T-helper 1 cell treated with Interleukin-12 subunit alpha and Interleukin-12 subunit beta and Interleukin-4 antibody, amounts not matched to agents 30 ng/mL and 1 ng/mL, for 36 hours (primary cell): ENCODE measurements around the gene IFI6. TPM values are rescaled to one million over a fixed set of nuclear protein-coding genes. Genes with fewer than 3 reads are reported as not detected.
"Not testable (repeated sequence)": the region's sequence is repeated elsewhere in the genome, so short reads cannot be mapped to it uniquely, and the experiment has no call there.

ENCODE experiments used
- intact Hi-C: fragments of 100-400 bp; cut with micrococcal nuclease; formaldehyde crosslinking; loops from one replicate; pipeline ENCODE4 v1.15.1; 2024
- total RNA-seq: library from RNA; stranded (reverse); gene quantifications from 2 replicates; pipeline ENCODE4 v1.2.3, GENCODE V29; 2022

The IFI6 gene
- total RNA-seq, 1 donor from 2014 or later, result 267 TPM

DNA sequence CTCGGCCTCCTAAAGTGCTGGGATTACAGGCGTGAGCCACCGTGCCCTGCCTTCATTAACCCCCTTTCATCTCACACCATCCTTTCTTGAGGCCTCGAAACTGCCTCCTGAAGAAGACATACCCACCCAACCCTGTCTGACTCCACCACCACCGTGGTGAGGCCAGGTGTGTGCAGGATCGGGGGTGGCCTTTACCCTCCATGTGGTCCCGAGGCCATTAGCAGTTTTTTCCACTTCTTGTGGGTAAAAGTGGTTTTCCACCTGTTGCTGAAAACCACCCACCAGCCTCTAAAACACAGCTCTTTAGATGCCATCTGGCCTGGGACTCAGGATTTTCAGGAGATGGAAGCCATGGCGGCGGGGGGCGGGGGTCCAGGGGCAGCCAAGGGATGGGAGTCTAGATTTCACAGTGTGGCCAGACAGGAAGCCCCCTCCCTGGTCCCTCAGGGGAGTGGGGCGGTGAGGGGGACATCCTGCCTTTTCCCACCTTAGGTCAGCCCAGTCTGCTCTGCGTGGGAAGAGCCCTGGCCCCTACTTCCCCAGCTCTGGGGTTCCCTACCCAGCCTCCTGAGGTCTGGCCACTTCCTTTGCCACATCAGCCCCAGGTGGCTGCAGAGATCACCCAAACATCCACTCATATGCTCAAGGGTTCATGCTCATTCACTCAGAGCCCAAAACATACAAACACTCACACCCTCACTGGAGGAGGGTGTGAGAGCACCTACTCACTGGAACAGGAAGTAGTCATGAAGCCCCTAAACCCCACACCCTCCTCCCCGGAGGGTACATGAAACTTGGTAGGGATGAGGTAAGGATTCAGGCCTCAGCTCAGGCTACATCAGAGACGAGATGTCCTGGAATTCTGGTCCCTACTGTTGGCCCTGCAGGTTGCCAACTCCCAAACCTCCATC, 39.4 kb downstream of the IFI6 start:
- intact Hi-C loops, result loop anchor here (1.0 kb wide), 5 partner anchors 8 to 31 kb away; no protein-coding TSS in a partner anchor

DNA sequence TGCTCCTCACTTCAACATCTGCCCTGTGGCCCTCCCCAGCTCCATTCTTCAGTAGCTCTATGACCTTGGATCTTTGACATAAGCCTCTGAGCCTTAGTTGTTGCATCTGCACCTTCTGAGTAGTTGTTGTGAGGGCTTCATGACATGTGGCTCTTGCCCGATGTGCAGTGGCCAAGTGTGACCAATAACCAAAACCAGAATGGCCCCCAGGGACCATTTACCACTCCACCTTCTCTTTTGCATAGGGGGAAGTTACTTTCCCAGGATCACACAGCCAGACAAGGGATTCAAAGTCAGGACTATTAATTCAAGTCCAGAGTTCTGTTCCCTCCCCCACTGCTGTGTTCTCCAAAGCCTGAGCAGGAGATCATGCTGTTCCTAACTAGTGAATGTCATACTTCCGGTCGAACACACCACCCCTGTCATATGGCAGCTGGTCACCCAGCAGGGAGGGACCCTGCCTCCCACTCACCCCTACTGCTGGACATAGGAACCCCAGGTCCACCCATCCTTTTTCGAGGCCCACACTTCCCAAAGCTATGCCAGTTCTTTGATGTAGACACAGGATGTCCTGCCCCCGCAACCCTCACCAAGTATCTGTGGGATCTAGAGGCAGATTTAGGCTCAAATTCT, 41.0 kb downstream of the IFI6 start:
- intact Hi-C loops, result no loop called here

DNA sequence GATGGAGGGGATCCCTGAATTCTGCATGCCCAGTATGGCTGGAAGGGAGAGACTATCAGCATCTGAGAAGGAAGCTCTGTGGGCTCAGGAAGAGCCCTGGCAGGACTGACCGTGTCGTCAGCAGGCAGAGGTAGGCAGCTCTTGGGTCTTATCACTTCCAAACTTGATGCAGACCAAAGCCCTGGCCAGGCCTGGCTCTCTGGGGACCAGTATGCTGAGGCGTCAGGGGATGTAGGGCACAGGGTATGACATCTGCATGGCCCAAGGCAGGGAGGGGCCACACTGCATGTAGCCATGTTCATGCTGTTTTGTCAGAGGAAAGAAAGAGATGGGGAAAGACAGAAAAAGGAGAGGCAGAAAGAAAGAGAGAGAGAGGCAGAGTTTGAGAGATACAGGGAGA, 43.3 kb downstream of the IFI6 start:
- intact Hi-C loops, result no loop called here

DNA sequence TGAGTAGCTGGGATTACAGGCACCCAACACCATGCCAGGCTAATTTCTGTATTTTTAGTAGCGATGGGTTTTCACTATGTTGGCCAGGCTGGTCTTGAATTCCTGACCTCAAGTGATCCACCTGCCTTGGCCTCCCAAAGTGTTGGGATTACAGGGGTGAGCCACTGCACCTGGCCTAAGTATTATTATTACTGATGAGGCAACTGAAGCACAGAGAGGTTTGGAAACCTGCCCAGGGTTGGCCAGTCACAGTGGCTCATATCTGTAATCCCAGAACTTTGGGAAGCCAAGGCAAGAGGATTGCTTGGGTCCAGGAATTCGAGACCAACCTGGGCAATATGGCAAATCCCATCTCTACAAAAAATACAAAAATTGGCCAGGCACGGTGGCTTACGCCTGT, 44.3 kb downstream of the IFI6 start:
- intact Hi-C loops, result not testable (repeated sequence)

DNA sequence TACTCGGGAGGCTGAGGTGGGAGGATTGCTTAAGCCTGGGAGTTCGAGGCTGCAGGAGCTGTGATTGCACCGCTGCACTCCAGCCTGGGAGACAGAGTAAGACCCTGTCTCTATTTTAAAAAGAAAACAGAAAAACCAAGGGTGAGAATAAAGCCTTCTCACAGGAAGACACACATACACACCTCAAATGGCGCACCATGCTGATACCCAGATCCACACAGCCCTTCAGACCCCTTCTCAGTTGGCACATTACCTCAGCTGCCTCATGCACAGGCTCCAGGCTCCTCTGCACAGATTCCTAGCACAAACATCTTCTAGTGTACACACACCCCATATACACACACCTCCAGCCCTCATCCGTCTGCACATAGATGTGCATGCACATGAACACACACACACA, 44.9 kb downstream of the IFI6 start:
- intact Hi-C loops, result no loop called here

DNA sequence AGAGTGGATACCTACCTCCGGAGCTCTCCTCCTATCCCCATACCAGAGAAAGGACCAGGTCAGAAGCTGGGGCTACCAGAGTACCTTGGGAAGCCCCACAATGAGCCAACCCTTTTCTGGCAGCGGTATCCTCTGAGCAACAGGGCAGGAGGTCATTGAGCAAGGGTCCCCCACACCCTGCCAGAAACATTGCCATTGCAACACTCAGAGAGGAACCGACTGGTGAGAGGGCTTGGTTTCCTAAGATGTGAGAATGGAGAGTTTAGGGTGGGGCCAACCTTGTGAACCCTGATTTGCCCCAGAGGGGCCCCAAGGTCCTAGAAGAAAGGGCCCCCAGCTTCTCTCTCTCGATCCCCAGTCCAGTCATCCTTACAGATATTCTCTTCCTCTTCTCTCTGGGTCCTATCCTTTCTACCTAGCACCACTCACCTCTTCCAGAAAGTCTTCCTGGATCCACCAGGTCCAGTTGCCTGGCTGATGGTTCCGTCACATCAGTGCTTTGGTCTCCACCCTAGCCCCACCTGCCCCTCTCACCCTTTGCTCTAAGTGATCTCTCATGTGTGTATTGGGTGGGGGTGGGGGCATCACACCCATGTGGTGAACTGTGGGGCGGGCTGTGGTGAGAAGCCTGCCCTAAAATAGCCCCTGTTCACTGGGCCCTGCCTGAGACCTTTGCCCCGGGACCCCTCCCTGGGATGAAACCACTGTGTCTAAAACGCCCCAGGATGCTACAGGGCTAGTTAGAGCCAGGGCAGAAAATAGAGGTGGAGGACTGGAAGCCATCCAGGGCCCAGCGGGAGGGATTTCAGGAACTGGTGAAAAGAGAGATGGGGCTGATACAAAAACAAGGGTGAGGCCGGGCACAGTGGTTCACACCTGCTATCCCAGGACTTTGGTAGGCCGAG, 45.7 kb downstream of the IFI6 start:
- intact Hi-C loops, result no loop called here

DNA sequence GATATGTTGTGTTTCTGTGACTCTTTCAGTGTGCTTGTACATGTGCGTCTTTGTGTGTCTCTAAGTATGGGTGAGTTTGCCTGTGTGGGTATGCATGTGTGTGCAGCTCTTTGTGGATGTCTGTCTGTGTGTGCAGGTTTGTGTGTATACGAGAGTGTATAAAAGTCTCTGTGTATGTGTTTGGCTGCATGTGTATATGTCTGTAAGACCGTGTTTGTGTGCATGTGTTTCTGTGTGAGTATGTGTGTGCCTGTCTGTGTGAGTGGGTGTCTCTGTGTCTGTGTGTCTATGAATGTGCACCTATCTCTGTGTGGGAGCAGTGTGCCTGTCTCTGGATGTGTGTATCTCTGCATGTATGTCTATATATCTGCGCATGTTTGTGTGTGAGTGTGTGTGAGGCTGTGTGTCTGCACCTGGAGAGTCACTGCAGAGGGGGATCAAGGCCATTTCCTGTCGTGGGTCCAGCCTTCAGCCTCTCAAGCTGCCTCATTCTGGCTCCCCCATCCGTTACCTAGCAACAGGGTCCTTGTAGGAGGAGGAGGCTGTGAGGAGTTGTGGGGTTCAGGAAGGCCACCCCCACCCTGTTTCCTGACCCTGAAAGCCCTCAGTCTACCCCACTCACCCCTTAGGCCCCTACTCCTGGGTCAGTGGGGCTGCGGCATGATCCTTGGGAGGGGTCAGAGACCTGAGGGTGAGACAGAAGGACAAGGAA, 47.4 kb downstream of the IFI6 start:
- intact Hi-C loops, result loop anchor here (1.0 to 5.0 kb wide), 2 partner anchors 9 to 93 kb away; no protein-coding TSS in a partner anchor

DNA sequence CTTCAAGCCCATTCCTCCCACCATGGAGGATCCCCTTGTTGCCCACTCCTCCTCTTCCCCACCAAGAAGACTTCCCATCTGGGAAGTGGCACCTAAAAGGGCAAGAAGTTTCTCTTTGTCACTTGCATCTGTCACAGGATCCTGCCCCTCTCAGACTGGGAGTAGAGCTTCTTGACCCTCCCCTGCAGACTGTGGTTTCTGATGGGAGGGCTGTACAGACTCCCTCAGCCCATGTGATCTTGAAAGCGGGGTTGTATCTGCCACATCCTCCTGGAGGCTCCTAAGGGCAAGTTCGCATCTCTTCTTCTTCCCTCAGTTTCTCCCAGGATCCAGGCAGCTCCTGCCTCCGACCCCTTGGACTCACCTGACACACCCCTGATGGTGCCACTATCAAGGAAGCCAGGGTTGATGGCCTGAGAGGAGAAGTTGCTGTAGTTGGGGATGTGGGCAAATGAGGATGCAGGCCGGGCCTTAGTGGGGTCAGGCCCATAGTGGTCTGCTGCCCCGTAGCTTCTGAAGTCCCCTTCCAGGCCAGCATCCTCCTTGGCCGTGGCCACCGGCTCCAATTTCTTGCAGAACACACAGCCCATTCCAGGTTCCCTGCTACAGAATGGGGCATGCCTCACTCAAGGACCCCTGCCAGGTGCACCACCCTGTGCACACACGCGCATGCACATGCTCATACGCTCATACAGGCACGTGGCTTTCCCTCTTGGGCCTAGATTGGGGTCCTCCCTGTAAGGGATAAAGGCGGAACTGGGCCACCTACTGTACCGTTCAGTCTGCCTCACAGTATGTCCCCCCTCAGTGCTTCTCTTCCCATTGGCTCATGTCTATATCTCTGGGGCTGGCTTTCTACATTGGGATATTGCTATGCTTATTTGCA, 48.4 kb downstream of the IFI6 start:
- intact Hi-C loops, result loop anchor here (1.0 to 5.0 kb wide), 2 partner anchors 10 to 94 kb away; no protein-coding TSS in a partner anchor

DNA sequence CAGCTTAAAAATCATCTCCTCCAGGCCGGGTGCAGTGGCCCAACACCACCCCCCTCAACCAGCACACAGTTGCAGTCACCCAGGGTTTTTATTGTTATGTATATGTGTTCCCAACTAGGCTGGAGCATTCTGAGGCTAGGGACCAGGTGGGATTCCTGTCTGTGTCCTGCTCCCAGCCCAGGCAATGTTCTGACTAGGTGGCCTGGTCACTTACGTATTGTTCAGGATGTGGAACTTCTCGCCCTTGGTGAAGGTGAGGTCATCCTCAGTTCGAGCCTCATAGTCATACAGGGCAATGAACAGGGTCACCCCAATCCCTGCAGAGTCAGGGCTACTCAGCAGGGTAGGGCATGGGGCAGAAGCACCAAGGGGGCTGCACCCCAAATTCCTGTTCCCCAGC, 49.2 kb downstream of the IFI6 start:
- intact Hi-C loops, result loop anchor here (5.0 kb wide), 1 partner anchor 94 kb away; no protein-coding TSS in a partner anchor

DNA sequence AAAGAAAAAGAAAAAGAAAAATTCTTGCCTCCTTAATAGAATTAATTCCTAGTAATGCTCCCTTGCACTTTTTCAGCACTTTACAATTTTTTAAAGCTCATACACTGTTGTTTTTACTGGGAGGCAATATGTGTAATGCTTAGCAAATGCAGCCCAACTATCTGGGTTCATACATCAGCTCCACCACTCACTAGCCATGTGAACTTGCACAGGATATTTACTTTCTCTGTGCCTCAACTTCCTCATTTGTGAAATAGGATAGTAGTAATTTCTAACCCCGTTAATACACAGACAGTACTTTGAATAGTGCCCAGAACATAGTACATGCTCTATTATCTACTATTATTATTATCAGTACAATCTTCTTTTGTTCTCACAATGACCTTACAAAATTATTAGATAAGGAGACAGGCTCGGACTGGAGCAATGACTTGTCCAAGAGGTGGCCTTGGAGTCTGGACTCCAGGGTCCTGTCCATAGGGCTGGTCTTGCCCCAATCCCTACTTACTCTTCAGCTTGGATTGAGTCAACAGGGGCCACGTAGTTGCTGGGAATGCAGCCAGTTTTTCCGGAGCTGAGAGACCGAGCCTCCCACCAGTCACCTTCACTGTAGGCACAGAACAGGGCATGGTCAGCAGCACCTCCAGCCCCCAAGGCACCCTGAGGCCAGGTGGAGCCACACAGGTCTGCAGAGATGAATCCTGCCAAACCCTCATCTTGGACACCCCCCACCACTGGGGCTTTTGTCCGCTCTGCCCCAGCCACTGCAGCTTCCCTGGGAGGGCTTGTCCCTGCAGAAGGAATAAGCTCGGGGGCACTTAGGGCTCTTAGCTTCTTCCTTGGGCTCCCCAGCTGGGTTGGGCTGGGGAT, 50.7 kb downstream of the IFI6 start:
- intact Hi-C loops, result loop anchor here (5.0 kb wide), 1 partner anchor 96 kb away; no protein-coding TSS in a partner anchor

DNA sequence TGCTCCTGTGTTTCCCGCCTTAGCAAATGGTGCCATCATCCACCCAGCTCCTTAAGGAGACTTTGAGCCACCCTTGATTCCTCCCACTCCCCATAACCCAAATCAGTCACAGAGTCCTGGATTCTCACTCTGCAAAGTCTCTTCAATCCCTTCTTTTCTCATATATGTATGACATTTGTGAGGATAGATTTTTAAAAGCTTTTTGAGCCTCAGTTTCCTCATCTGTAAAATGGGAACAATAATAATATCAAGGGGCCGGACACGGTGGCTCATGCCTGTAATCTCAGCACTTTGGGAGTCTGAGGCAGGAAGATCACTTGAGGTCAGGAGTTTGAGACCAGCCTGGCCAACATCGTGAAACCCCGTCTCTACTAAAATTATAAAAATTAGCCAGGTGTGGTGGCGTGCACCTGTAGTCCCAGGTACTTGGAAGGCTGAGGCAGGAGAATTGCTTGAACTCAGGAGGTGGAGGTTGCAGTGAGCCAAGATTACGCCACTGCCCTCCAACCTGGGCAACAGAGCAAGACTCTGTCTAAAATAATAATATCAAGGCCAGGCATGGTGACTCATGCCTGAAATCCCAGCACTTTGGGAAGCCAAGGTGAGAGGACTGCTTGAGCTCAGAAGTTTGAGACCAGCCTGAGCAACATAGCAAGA, 52.1 kb downstream of the IFI6 start:
- intact Hi-C loops, result loop anchor here (5.0 kb wide), 1 partner anchor 97 kb away; no protein-coding TSS in a partner anchor

DNA sequence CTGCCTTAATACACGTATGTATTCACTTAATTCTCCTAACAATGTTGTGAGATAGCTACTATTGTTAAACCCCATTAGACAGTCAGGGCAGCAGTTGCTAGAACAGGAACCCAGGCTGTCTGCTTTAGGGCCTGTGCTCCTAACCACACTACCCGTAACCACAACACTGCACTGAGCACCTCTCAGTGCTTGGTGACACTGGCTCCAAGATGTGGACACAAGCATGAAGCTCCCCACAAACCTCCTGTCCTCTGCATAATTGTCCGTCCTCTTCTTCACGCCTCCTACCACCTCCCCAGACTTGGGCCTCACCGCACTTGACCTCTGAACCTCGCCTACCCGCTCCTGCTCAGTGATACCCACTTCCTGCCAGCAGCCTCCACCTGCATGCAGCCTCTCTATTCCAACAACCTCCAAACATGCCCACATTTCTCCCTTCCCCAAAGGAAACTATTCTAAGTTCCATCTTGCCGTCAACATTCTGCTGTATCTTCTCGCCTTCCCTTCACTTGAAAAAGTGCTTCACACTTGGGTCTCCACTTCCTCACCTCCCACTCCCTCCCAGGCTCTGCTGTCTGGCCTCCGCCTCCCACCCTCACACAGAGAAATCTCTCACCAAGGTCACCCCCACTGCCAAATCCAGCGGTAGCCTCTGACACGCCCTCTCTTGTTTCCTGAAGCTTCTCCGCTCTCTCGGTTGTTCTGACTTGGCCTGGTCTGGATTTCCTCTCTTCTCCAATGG, 53.5 kb downstream of the IFI6 start:
- intact Hi-C loops, result loop anchor here (1.0 kb wide), 1 partner anchor 15 kb away; no protein-coding TSS in a partner anchor

DNA sequence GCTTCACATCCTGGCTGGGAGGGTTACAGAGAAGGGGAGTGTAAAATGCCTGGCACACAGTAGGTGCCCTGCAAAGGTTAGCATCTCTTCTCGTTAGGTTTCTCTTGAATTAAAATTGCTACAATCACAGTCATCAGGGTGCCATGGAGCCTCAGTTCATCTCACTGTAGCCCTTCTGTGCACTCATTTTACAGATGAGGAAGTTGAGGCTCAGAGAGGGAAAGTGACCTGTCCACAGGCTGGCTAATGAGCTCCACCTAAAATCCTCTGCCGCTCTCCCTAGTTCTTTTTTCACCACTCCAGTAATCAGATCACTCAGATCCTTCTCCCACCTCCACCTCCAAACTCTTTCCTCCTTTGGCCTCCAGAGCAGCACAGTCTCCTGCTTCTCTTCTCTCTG, 54.6 kb downstream of the IFI6 start:
- intact Hi-C loops, result no loop called here

DNA sequence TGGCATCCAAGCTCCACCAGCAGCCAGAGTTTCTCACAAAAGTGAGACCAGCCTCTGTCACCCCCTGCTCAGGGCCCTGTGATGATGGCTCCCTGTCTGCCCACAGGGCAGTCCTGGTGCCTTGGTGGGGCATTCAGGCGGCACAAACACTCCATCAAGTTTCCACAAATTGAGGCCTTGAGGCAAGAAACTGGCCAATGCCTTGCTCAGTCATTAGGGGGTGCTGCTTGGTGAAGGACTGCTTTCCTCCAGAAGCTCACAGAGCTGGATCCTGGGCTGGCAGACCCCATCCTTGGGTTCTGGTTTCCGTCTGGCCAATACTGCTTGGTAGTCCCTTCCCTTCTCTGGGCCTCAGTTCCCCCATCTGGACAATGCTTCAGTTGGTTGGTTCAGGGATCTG, 55.6 kb downstream of the IFI6 start:
- intact Hi-C loops, result no loop called here
